ENCODE data around the gene SDS.

SDS gene

DNA sequence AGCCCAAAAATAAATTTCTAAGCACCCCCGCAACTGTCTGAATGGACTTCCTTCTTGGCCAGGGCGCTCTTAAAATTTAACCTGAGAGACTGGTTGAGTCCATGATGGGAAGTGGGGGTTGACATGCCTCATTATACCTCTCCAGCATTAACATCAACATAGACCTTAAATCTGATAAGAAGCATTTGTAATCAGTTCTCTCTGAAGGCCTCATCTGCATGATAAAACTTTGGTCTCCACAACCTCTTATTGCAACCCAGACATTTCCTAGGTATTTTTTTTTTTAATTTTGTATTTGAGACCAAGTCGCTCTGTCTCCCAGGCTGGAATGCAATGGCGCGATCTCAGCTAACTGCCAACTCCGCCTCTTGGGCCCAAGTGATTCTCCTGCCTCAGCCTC, 58.4 kb downstream of the SDS start:
- no peak for DNase-seq

Data from CD4-positive, alpha-beta T cell treated with Interleukin-17A for 4 hours (primary cell).